Measurements from ENCODE around the gene PDE1C. TPM values are rescaled to one million over a fixed set of nuclear protein-coding genes. Genes with fewer than 3 reads are reported as not detected.

Gene PDE1C
- total RNA-seq, 2 donors from 2014 or later, result 35.7 to 47.8 TPM

GRCh38 chr7:31991846-31992245 is 78.4 kb downstream of the PDE1C start:
- H3K27ac ChIP-seq, result no peak overlapping the region
- H3K9me3 ChIP-seq, result no peaks in the 10 kb centered on the region
- H3K4me1 ChIP-seq, result no peaks in the 10 kb centered on the region
- TF ChIP-seq CTCF (IDR thresholded peaks at IDR 0.05), result no peak
- no peaks in the 10 kb centered on the region for H3K27me3 ChIP-seq
- DNase-seq (ENCODE audit: low spot score), result no peak
- no peak overlapping the region for H3K4me3 ChIP-seq
- no peaks in the 10 kb centered on the region for H3K36me3 ChIP-seq

GRCh38 chr7:31991406-31991805 is 78.8 kb downstream of the PDE1C start:
- Histone ChIP-seq H3K4me1 (no peaks in the 10 kb centered on the region), H3K4me3 (no peak overlapping the region), H3K9me3 (no peaks in the 10 kb centered on the region), H3K27ac (no peak overlapping the region), H3K36me3 (no peaks in the 10 kb centered on the region), H3K27me3 (no peaks in the 10 kb centered on the region)
- no peak for DNase-seq (ENCODE audit: low spot score)
- TF ChIP-seq CTCF (IDR thresholded peaks at IDR 0.05), result no peak

GRCh38 chr7:31986878-31987518 is 83.2 kb downstream of the PDE1C start:
- H3K4me3 ChIP-seq, result no peak overlapping the region
- TF ChIP-seq CTCF (IDR thresholded peaks at IDR 0.05), result no peak
- H3K36me3 ChIP-seq, result no peaks in the 10 kb centered on the region
- H3K27ac ChIP-seq, result no peak overlapping the region
- H3K9me3 ChIP-seq, result no peaks in the 10 kb centered on the region
- DNase-seq (ENCODE audit: low spot score), result no peak
- peaks cover 0 to 10% of the 10 kb centered on the region in 2 donors for H3K4me1 ChIP-seq
- no peaks in the 10 kb centered on the region for H3K27me3 ChIP-seq

- Histone ChIP-seq H3K4me1 (peaks cover 0 to 24% of the 10 kb centered on the region in 2 donors), H3K27ac (peak overlapping the region in 1 of 2 donors; percentile 41), H3K27me3 (no peaks in the 10 kb centered on the region), H3K9me3 (no peaks in the 10 kb centered on the region), H3K36me3 (no peaks in the 10 kb centered on the region), H3K4me3 (no peak overlapping the region)
- TF ChIP-seq CTCF (IDR thresholded peaks at IDR 0.05), result no peak
- no peak for DNase-seq (ENCODE audit: low spot score)
Observed at GRCh38 chr7:31982962-31983361, 87.2 kb downstream of the PDE1C start.

GRCh38 chr7:31981874-31982390 is 88.3 kb downstream of the PDE1C start:
- H3K27ac ChIP-seq, result peak overlapping the region in 1 of 2 donors; percentile 41
- H3K9me3 ChIP-seq, result peaks cover 0 to 5% of the 10 kb centered on the region in 2 donors
- no peak for TF ChIP-seq CTCF (IDR thresholded peaks at IDR 0.05)
- no peak overlapping the region for H3K4me3 ChIP-seq
- H3K36me3 ChIP-seq, result no peaks in the 10 kb centered on the region
- no peaks in the 10 kb centered on the region for H3K27me3 ChIP-seq
- DNase-seq (ENCODE audit: low spot score), result no peak
- H3K4me1 ChIP-seq, result peaks cover 0 to 24% of the 10 kb centered on the region in 2 donors

Data from right atrium auricular region (tissue), 2 donors.